Inferior parietal cortex (tissue), 1 donor: ENCODE results near the gene MPST.

Experiments used
- DNase-seq: peaks from one replicate; pipeline ENCODE4 v3.0.0-alpha.2; 2016; ENCODE audit errors: extremely low spot score

MPST gene

GRCh38 chr22:37079158-37079557, 59.6 kb downstream of the MPST start:
- no peak for DNase-seq
